Small intestine (tissue), 7 donors: ENCODE results near the gene GSS. TPM values are rescaled to one million over a fixed set of nuclear protein-coding genes. Genes with fewer than 3 reads are reported as not detected.

Experiments used
- DNase-seq, 2 donors: peaks; one replicate each; pipeline versions ENCODE4 v3.0.0 to v3.0.0-alpha.2; 2013
- FAIRE-seq: peaks from 2 replicates; lab custom pipeline; 2012; peaks lifted over from hg19 to GRCh38; lab: Jason Lieb, UNC
- H3K27ac ChIP-seq, 3 donors: one replicate each; pipeline ENCODE4 v1.5.1; 2013; ENCODE audit warnings: low read length in 2 of 3, mild to moderate bottlenecking in 2 of 3, control low read depth in 1 of 3, inconsistent platforms in 1 of 3, low read depth in 1 of 3, moderate library complexity in 1 of 3
- H3K27me3 ChIP-seq, 3 donors: one replicate each; pipeline ENCODE4 v1.6.1; 2013; ENCODE audit warnings: low read length in 3 of 3, inconsistent platforms in 1 of 3; ENCODE audit not compliant: control insufficient read depth in 3 of 3, insufficient read depth in 3 of 3
- H3K36me3 ChIP-seq, 3 donors: one replicate each; pipeline ENCODE4 v1.6.1; 2013; ENCODE audit warnings: low read length in 3 of 3, inconsistent platforms in 1 of 3, low read depth in 1 of 3, mild to moderate bottlenecking in 1 of 3, moderate library complexity in 1 of 3; ENCODE audit not compliant: control insufficient read depth in 3 of 3, insufficient read depth in 2 of 3
- H3K4me1 ChIP-seq, 3 donors: one replicate each; pipeline ENCODE4 v1.6.1; 2013; ENCODE audit warnings: low read length in 2 of 3, inconsistent platforms in 1 of 3, low read depth in 1 of 3, mild to moderate bottlenecking in 1 of 3, moderate library complexity in 1 of 3; ENCODE audit not compliant: control insufficient read depth in 3 of 3, insufficient read depth in 2 of 3
- H3K4me3 ChIP-seq, 3 donors: one replicate each; pipeline ENCODE4 v1.5.1; 2013; ENCODE audit warnings: low read length in 3 of 3, control low read depth in 1 of 3, inconsistent platforms in 1 of 3, low read depth in 1 of 3, mild to moderate bottlenecking in 1 of 3, moderate library complexity in 1 of 3
- H3K9me3 ChIP-seq, 2 donors: one replicate each; pipeline ENCODE4 v1.6.1; 2013; ENCODE audit warnings: low read depth in 1 of 2, low read length in 1 of 2; ENCODE audit not compliant: control insufficient read depth in 2 of 2, insufficient read depth in 1 of 2
- WGBS, 3 donors: extraction: QIAGEN DNeasy Blood & Tissue Kit; methylation state at CpG; one replicate each; pipeline ENCODE4 v1.1.7; 2013; 5-methylcytosine and 5-hydroxymethylcytosine counted together
- polyA plus RNA-seq, 4 donors: library from polyadenylated mRNA; stranded (reverse) in 3 of 4; unstranded in 1 of 4; fragments of 200-250 nt in 3 of 4; fragments of 120-200 nt in 1 of 4; gene quantifications; one replicate each; pipeline versions ENCODE4 v1.2.1 to v1.2.3, GENCODE V29; 2013
- donor health status: healthy with polysubstance abuse.
- donor health status: control.
- donor health status: control.
- donor health status: Bipolar disorder and iron deficiency.
- donor health status: healthy.

Gene GSS
- polyA plus RNA-seq, 4 donors, result 17.4 to 79.2 (median 57.8) TPM

DNA sequence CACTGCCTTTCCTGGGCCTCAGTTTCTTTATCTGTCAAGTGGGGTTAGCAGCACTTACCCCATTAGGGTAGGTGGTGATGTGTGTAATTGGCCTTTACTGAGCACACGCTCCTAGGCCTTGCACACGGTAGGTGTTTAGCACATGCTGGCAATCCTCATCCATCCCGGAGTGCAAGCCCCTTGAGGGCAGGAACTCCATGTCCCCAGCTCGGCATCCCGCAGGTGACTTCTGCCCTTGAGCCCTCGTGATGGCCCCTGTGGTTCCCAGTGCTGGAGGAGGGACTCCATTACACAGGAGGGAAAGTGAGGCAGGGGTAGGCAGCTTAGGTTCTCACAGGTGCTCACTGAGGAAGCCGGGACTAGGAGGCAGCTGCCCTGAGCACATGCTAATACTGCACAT lies 40.1 kb upstream of the GSS start:
- DNase-seq (no peak), FAIRE-seq (no peak)
- 88 to 89% (median 88%) methylated on average over 7 of the region's 7 CpGs for WGBS, 3 donors
- Histone ChIP-seq H3K4me1 (peaks cover 0 to 20% (median 14%) of the 10 kb centered on the region in 3 donors), H3K36me3 (peaks cover 5 to 83% (median 7%) of the 10 kb centered on the region in 3 donors), H3K9me3 (no peaks in the 10 kb centered on the region), H3K4me3 (no peak overlapping the region), H3K27ac (no peak overlapping the region), H3K27me3 (no peaks in the 10 kb centered on the region)

DNA sequence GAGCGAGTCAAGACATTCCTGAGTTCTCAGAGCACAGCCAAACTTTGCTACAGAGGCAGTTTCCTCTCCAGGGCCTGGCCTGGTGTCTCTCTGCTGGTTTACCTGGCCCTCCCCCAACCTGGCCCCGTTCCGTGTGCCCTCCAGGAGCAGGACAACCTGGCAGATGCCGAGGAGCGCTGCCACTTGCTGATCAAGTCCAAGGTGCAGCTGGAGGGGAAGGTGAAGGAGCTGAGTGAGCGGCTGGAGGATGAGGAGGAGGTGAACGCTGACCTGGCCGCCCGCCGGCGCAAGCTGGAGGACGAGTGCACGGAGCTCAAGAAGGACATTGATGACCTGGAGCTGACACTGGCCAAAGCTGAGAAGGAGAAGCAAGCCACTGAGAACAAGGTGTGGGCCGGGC lies 39.6 kb upstream of the GSS start:
- DNase-seq, result peak in 1 of 2 donors; percentile 83
- Histone ChIP-seq H3K27me3 (no peaks in the 10 kb centered on the region), H3K4me1 (peaks cover 0 to 20% (median 14%) of the 10 kb centered on the region in 3 donors), H3K9me3 (no peaks in the 10 kb centered on the region), H3K4me3 (no peak overlapping the region), H3K36me3 (peaks cover 5 to 78% (median 7%) of the 10 kb centered on the region in 3 donors), H3K27ac (no peak overlapping the region)
- 19 to 70% (median 35%) methylated on average over 14 of the region's 14 CpGs for WGBS, 3 donors
- no peak for FAIRE-seq

DNA sequence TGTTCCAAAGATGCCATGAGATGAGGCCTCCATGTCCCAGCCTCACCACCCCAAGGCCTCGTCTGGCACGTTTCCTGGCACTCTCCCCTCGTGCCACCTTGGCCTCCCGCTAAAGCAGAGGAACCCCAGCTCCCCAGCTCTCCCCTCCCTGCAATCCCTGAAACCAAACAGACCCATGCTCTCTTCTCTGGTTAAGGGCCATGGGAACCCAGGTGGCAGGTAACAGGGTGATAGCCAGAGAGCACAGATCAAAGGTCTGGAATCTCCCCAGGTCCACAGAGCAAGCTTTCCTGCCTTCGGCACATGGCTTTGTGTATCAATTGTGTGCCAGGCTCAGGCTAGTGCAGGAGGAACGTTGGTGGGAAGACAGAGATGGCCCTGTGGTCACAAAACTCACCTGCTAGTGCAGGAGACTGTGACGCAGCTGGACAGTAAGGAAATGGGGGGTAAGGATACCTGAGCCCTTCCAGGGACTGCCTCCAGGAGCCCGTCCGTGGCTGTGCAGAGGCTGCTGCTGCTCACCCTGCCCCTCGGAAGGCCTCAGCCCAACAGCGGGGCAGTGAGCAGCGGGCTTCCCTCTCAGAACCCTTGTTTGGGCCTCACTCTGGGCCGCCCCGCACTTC lies 39.0 kb upstream of the GSS start:
- DNase-seq (peak; percentile 46 to 90), FAIRE-seq (no peak)
- H3K4me3 ChIP-seq, result no peak overlapping the region
- H3K27me3 ChIP-seq, result no peaks in the 10 kb centered on the region
- WGBS, 3 donors, result 30 to 66% (median 33%) methylated on average over 14 of the region's 14 CpGs
- H3K9me3 ChIP-seq, result no peaks in the 10 kb centered on the region
- H3K36me3 ChIP-seq, result peaks cover 5 to 72% (median 7%) of the 10 kb centered on the region in 3 donors
- peaks cover 0 to 20% (median 14%) of the 10 kb centered on the region in 3 donors for H3K4me1 ChIP-seq
- H3K27ac ChIP-seq, result no peak overlapping the region

DNA sequence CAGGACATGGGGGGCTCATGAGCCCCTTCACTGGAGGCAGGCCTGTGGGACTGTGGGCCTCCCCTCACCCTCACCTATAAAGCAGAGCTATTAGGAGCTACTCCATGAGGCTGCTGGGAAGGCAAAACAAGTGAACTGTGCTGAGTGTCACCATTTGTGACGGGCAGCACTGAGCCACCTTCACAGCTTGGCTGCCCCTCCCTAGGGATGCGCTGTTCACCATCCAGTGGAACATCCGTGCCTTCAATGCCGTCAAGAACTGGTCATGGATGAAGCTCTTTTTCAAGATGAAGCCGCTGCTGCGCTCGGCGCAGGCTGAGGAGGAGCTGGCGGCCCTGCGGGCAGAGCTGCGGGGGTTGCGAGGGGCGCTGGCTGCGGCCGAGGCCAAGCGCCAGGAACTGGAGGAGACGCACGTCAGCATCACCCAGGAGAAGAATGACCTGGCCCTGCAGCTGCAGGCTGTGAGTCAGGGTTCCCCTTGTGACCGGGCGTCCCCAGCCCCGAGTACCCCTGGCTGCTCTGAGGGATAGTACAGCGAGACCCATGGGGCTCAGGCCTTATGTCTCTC lies 38.4 kb upstream of the GSS start:
- H3K36me3 ChIP-seq, result peaks cover 5 to 70% (median 7%) of the 10 kb centered on the region in 3 donors
- H3K9me3 ChIP-seq, result no peaks in the 10 kb centered on the region

DNA sequence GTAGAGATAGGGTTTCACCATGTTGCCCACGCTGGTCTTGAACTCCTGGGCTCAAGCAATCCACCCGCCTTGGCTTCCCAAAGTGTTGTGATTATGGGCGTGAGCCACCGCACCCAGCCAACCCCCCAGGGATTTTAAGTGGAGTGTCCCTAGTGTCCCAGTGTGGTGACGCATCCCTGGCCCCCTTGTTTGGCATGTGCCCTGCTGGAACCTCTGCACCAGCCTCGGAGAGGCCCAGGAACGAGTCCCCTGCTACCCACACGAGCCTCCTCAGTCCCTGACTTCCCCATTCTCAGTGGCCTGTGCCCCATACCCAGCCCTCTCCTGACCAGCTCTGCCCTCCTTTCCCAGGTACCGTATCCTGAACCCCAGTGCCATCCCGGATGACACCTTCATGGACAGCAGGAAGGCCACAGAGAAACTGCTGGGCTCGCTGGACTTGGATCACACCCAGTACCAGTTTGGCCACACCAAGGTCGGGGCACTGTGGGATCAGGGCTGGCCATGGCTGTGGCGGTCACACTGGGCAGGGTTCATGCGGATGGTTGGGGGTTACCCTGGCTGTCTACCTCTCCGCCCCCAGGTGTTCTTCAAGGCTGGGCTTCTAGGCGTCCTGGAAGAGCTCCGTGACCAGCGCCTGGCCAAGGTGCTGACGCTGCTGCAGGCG lies 37.3 kb upstream of the GSS start:
- FAIRE-seq (no peak), DNase-seq (no peak)
- H3K36me3 ChIP-seq, result peaks cover 4 to 59% (median 5%) of the 10 kb centered on the region in 3 donors
- 95 to 96% (median 96%) methylated on average over 20 of the region's 20 CpGs for WGBS, 3 donors
- peaks cover 0 to 20% (median 14%) of the 10 kb centered on the region in 3 donors for H3K4me1 ChIP-seq
- H3K4me3 ChIP-seq, result no peak overlapping the region
- no peak overlapping the region for H3K27ac ChIP-seq
- H3K9me3 ChIP-seq, result no peaks in the 10 kb centered on the region
- H3K27me3 ChIP-seq, result no peaks in the 10 kb centered on the region

More for the DNA sequence above, 38.4 kb upstream of the GSS start:
- WGBS, 3 donors, result 82 to 92% (median 85%) methylated on average over 22 of the region's 22 CpGs
- H3K4me1 ChIP-seq, result peaks cover 0 to 20% (median 14%) of the 10 kb centered on the region in 3 donors
- no peak for FAIRE-seq
- H3K27ac ChIP-seq, result no peak overlapping the region
- H3K27me3 ChIP-seq, result no peaks in the 10 kb centered on the region
- no peak for DNase-seq
- no peak overlapping the region for H3K4me3 ChIP-seq

DNA sequence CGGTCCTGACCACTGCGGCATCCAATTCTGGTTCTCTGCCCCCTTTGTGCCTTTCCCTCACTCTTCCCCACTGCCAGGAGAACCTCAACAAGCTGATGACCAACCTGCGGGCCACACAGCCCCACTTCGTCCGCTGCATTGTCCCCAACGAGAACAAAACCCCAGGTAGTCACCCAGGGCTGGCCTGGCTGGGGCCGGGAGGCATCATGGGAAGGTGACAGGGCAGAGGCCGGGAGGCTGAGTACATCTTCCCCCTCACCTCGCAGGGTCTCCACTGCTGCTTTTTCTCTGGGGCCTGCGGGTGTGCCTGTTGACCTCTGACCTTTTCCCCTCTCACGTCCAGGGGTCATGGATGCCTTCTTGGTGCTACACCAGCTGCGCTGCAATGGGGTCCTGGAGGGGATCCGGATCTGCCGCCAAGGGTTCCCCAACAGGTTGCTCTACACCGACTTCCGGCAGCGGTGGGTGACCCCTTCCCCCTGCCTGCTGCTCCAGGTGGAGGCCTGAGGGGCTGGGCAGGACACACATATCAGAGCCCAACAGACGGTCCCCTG lies 35.1 kb upstream of the GSS start:
- no peak overlapping the region for H3K27ac ChIP-seq
- no peak overlapping the region for H3K4me3 ChIP-seq
- WGBS, 3 donors, result 87 to 94% (median 90%) methylated on average over 18 of the region's 18 CpGs
- no peak for DNase-seq
- H3K9me3 ChIP-seq, result no peaks in the 10 kb centered on the region
- peaks cover 0 to 13% (median 10%) of the 10 kb centered on the region in 3 donors for H3K4me1 ChIP-seq
- FAIRE-seq, result no peak
- peaks cover 2 to 45% (median 2%) of the 10 kb centered on the region in 3 donors for H3K36me3 ChIP-seq
- H3K27me3 ChIP-seq, result peaks cover 0 to 11% (median 0%) of the 10 kb centered on the region in 3 donors

DNA sequence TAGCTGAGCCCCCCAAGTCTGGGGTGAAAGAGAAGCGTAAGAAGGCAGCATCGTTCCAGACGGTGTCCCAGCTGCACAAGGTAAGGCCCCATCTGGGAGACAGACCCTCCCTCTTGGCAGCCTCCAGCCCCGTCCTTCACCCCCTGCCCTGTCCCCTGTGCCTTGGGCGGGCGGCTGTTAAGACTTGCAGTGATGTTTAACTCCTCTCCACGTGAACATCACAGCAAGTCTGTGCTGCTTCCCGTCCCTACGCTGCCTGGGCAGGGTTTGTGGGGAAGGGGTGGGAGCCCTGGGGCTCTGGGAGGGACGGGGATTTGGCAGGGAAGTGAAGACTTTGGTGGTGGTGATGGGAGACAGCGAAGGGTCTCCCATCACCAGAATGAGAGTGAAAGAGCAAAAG lies 34.6 kb upstream of the GSS start:
- H3K27me3 ChIP-seq, result peaks cover 0 to 16% (median 0%) of the 10 kb centered on the region in 3 donors
- no peak overlapping the region for H3K4me3 ChIP-seq
- no peaks in the 10 kb centered on the region for H3K9me3 ChIP-seq
- no peak for DNase-seq
- peaks cover 0 to 10% (median 5%) of the 10 kb centered on the region in 3 donors for H3K4me1 ChIP-seq
- 72 to 92% (median 85%) methylated on average over 11 of the region's 11 CpGs for WGBS, 3 donors
- no peak for FAIRE-seq
- no peak overlapping the region for H3K27ac ChIP-seq
- peaks cover 0 to 40% (median 2%) of the 10 kb centered on the region in 3 donors for H3K36me3 ChIP-seq

DNA sequence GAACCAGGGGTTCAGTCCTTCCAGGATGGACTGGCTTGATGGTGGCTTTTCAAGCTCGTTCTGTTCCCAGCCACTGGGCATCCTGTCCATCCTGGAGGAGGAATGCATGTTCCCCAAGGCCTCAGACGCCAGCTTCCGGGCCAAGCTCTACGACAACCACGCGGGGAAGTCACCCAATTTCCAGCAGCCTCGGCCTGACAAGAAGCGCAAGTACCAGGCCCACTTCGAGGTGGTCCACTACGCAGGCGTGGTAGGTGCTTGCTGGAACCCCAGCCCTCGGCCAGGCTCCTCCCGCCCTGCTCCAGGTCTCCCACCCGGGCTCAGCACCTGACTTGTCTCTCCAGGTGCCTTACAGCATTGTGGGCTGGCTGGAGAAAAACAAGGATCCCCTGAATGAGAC lies 34.1 kb upstream of the GSS start:
- Histone ChIP-seq H3K27ac (no peak overlapping the region), H3K36me3 (peaks cover 0 to 35% (median 2%) of the 10 kb centered on the region in 3 donors), H3K4me1 (peaks cover 0 to 5% (median 3%) of the 10 kb centered on the region in 3 donors), H3K4me3 (no peak overlapping the region), H3K27me3 (peaks cover 0 to 21% (median 0%) of the 10 kb centered on the region in 3 donors), H3K9me3 (no peaks in the 10 kb centered on the region)
- DNase-seq, result no peak
- WGBS, 3 donors, result 86 to 92% (median 90%) methylated on average over 14 of the region's 14 CpGs
- FAIRE-seq, result no peak
